Raji (cell line): ENCODE data around the gene KDM7A.

Source experiments
- POLR2A ChIP-seq: IDR thresholded peaks from 2 replicates; pipeline ENCODE4 v1.6.1; 2011; ENCODE audit warnings: low read depth, low read length, control low read depth; ENCODE audit not compliant: insufficient read depth

KDM7A gene

DNA sequence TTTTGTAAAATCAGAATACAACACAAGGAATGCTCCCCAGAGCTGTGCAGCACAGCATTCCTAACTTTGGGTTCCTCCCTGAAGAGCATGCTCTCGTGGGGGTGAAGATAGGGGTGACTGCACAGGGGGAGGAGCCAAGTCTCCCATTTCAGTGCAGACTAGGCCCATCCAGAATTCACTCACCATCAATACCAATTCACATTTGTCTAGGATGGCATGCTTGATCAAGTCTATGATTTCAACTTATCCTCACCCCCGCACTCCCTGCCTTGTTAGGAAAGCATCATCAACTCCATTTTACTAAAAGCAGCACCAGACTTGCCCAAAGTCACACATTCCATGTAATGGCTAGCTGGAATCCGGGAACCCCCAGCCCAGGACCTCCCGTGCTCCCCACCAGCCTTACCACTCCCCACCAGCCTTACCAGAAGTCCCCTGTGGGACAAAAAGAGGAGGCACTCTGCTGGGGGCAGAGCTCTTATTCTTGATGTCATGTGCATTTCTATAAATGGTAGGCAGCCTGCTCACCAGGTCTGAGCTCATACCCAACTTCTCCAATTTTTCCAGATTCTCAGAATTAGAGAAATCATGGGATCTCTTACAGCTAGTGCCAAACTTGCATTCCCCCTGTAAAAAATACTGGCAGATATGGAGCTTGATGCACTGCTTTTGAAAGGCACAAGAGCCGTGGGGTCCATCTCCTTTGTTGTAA, 120.2 kb downstream of the KDM7A start:
- TF ChIP-seq POLR2A, result no peak

DNA sequence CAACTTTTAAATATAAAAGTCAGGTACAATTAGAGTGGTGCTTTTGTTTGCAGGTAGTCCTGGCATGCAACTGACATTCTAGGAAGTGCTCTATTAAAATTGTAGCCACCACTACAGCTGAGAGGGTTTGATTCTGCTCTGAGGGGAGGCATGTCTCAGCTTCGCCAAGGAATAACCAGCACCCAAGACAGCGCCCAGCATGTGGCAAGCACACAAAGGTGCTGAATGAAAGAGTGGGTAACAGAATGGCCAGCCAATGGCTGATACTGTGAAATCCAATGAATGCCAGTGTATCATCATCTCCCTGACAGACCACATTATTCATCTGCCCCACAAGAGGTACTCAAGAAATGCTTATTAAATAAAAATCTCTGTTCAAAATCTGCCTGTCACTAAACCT, 121.0 kb downstream of the KDM7A start:
- no peak for TF ChIP-seq POLR2A

DNA sequence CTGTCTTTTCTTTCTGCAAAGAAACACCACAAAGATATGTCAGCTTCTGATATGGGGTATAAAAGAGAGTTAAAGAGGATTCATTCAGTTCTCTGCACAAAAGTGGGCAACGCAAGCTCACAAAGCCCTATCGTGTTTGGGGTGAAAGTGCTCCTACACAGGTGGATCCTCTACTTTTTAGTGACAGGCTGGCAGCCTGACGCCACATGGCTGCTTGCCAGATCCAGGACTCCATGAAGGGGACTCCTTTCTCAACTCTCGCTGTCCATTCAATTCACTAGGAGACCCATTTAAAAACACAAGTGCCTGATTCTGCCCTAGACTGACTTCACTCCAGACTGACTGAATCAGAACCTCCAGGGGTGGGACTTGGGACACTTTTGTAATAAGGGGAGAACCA, 122.0 kb downstream of the KDM7A start:
- no peak for TF ChIP-seq POLR2A

DNA sequence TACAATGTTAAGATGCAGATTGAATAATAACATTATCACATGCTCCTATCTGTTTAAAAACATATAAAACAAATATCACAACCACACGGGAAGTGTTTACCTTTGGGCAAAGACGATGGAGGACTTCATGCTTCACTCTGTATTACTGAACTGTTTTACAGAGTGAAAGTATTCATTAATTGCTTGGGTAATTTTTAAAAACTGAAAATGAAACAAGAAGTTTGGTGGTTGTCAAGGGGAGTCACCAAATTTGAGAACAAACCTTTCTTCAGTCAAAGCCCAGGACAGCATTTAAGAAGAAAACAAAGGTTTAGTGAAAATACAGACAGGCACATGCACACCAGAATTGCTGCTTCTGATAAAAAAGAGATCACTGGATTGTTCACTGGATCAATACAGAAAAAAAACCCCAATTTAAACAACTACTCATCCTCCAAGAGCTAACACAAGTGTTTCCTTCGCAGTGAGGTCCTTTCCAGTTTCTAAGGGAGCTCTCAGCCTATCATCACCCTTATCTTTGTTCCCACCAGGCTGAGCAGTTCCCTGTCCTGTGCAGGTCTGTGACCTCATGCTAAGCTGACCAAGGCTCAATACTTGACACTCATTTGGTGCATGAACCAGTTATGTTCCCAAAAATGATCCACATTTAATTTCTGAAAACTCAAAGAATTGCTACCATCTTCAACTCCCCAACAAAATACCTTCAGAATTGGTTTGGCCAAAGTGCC, 122.8 kb downstream of the KDM7A start:
- no peak for TF ChIP-seq POLR2A

DNA sequence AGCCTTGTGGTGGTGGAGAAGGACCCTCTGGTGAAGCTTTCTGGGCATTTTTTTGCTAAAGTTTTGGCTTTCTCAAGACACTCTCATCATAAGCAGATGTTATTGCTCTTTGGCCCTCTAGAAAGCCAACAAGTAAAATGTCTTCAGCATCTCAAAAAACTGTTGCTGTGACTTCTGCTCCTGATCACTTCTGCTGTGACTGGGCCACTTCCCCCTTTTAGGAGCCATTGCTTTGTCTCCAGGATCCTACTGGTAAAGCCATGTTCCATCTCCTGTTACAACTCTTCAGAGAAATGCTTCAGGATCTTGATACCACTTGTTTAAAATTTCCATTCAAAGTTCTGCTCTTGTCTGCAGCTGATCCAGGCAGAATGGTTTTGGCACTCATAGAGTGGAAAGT, 125.0 kb downstream of the KDM7A start:
- TF ChIP-seq POLR2A, result no peak

DNA sequence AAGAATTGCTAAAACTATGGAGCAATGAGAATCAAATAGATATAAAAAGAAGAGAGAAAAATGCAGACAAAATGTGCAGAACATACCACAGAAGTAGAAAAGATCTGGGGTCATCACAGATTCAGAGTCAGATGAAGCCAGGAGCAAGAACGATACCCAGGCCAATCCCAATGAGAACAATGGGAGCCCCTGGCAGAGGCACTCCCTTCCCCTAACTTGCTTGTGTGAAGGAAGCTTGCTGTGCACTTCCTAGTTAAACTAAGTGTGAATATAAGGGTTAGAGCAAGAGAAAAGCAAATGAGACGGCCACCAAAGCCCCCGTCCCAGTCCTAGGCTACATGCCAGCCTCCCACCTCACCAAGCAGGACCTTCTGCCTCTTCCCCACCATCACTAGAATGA, 126.7 kb downstream of the KDM7A start:
- no peak for TF ChIP-seq POLR2A

DNA sequence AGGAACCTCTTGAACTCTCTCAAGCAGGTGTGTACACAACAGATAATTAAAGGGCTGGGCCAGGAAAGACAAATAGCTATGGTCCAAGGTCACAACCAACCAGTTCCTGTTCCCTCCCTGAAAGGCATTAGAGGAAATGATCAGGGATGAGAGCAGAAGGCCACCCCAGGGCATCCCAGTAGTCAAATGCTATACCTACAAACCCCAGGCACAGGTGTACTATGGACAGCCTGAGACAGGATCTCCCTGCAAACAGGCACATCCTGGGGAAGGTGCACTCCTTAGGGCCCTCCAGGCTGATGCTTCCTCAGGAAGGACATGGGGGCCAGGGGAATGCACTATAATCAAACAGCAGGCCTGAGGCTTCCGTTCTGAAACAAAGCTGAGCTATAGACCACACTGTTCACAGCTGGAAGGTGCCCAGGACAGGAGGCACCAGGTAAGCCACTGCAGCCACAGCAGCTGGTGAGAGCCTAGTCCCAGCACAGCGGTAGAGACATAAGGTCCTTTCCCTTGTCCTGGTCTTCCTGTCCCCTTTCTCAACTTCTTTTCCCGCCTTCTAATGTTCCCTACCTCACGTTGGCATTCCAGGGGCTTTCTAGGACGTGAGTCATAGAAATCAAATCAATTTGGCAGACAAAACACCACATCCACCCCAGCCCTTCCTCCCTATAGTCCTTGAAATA, 127.3 kb downstream of the KDM7A start:
- no peak for TF ChIP-seq POLR2A

DNA sequence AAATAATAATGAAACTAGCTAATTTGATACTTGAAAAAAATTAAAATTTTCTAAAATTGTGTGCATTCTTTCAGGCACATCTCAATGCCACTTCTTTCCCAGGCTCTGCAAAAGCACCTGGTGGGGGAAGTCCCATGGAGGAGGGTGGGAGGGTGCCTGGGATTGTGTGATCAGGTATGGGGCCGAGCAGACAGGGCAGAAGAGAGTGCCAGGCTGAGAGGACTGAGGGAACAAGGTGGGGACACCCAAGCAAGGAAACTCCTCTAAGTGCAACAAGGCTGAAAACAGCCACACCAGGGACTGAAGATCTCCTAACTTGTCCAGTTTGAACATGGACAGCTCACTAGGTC, 127.8 kb downstream of the KDM7A start:
- TF ChIP-seq POLR2A, result no peak

DNA sequence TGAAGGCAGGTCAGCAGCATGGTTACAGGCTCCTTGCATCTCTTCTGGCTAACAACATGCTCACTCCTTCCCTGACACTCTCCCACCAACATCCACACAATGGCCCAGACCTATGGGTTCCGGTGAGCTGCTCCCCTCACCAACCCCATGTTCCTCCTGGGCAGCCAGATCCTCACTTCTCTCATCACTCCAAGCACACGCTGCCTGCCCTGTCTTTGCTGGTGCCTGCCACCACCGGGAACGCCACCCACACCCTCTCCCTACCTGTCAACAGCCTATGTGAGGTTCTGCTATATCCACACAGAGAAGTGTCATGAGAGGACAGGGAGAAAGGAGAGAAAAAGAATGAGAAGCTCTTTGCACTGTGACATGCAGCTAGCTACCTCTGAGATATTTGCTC, 128.6 kb downstream of the KDM7A start:
- no peak for TF ChIP-seq POLR2A

DNA sequence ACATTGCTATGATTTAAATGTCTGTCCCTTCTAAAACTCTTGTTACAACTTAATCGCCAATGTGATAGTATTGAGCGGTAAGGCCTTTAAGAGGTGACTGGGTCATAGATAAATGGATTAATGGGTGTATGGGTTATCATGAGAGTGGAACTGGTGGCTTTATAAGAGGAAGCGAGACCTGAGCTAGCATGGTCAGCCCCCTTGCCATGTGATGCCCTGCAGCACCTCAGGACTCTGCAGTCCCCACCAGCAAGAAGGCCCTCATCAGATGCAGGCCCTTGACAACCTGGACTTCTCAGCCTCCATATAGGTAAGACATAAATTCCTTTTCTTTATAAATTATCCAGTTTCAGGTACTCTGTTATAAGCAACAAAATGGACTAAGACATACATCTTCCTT, 129.6 kb downstream of the KDM7A start:
- TF ChIP-seq POLR2A, result no peak

DNA sequence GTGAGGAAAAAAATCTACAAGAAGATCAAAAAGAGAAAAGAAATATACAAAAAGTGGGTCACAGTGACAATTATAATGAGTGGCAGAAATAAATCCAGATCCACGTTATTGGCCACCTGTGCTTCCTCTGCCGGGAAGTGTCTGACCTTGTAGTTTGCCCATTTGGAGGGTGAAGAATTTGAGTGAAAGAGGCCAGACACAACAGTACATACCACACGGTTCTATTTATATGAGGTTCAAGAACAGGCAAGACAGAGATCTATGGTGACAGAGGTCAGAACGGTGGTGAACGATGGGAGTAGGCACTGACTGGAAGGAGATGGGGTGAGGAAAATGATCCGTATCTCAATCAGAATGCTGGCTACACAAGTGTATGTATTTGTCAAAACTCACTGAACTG, 131.1 kb downstream of the KDM7A start:
- TF ChIP-seq POLR2A, result no peak

DNA sequence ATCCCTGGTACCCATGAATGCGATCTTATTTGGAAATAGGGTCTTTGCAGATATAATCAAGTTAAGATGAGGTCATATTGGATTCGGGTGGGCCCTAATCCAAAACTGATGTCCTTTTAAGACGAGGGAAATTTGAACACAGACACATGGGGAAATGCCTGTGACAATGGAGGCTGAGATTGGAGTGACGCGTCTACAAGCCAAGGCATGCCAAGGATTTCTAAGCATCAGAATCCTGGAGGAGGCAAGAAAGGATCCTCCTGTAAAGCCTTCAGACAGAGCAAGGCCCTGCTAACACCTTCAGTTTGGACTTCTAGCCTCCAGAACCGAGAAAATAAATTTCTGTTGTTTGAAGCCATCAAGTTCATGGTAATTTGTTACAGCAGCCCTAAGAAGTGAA, 132.5 kb downstream of the KDM7A start:
- TF ChIP-seq POLR2A, result no peak

DNA sequence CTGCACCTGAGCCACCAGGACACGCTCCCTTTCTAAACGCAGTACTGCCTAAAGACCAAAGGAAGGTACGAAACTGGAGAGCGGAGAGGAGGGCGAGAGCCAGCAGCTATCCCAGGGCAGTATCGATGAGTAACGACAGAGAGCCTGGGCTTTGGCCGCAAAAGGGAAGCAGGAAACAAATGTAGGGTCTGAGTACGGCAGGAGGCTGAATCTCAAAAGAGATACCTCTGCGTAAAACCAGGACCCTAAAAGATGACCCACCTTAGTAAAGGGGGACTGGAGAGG, 134.5 kb downstream of the KDM7A start:
- no peak for TF ChIP-seq POLR2A

DNA sequence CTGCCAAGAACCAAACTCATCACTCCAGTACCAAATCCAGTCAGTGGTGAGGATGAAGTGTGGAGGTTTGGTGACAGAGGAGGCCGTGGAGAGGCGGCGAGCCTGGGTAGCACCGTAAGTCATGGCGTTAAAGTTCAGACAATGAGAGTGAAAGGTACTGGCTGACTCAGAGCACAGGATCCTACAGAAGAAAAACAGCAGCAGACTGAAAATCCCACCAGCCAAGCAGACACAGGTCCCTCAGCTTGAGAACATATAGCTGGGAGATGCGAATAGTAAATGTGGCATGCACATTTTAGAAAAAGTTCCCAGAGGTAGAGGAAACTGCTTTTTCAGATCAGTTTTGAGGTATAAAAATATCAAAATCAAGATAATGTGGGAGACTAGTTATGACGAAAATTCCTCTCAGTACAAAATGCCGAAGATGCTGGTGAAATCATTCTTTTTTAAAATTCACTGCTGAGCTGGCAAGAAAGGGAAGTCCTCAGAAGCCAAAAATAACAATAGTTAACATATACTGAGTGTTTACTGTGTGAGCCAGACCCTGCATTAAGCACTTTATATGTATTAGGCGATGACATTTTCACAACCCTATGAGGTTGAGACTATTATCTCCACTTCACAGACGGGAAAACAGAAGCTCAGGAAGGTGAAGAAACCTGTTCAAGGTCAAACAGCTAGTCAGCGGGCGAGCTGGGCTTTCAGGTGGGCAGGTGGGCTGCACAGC, 135.0 kb downstream of the KDM7A start:
- no peak for TF ChIP-seq POLR2A

DNA sequence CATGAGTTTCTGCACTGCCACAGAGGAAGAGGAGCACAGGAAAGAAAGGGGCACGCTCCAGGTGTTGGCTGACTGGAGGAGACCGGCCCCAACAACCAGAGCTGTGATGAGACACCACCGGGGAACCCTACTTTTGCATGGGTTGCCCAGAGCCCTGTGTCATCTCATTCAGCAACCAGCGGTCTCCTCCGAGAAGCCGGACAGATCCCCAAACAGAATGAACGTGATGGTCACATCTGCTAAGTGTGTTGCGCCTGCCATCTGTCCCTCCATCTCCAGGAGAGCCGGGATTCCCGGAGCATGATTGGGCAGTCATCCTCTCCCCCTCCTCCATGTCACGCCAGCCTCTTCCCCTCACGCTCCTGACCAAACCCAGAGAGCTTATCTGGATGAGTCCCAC, 136.9 kb downstream of the KDM7A start:
- TF ChIP-seq POLR2A, result no peak

DNA sequence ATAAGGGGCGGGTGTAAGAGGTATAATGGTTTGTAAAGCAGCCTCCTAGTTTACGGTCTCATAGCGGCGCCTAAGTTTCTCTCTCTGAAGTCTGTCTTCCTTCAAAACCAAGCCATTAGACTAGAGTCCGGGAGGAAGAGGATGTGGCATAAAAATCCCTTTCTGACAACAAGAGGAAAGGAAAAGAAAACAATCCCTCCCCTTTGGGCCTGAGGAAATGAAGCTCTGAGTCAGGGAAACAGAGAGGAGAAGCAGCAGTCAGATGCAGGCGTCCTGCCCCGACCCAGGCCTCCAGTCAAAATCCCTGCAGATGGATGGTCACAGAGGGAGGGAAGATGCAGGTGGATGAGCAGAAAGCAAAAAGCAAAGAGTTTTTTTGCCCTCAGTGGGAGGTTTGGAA, 137.7 kb downstream of the KDM7A start:
- no peak for TF ChIP-seq POLR2A
